GM18526 (cell line): ENCODE results near the gene C1orf226.

ENCODE experiments used
- POLR2A ChIP-seq: IDR thresholded peaks from 3 replicates; pipeline ENCODE4 v1.6.1; 2011; ENCODE audit not compliant: insufficient read length; ENCODE audit errors: extremely low read depth

Gene C1orf226

DNA sequence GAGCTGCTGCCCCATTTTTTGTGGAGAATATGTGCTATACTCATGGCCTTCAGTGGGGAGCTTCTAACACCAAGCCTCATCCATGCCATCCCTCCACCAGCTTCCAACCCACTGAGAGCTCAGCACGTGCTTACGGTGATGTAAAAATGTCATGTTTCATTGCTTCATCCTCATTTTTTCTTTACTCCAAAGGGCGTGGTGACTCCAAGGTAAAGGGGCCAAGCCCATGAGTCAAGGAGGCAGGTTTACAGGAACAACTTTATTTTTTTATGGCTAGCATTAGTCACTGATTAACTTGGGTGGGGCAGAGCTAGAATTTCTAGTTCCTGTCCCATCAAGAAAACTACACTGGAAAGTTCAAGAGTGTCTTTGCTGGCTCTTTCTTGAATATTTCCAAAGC is at the start of gene C1orf226:
C1orf226 (plus strand) TSS at position 346 of the 400 bp plus-strand sequence. CDS start 174 bp downstream, outside the sequence.
- no peak for TF ChIP-seq POLR2A

DNA sequence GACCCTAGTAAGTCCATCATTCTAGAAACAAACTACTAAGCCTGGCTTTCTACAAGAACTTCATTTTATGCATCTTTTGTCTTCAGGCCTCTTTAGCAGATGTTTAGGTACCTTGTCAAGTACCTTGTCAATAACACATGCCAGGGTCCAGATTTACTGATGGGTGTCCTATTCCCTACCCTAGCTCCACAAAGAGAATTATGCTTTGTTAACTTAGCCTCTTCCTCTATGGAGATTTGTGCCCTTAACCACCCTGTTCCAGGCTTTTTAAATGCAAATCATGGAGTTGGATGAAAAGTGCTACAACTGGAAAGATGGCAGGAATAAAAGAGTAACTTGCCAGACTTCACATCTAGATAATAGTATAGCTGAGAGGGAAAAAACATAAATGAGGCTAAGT is 47.5 kb upstream of the C1orf226 start:
- TF ChIP-seq POLR2A, result no peak

DNA sequence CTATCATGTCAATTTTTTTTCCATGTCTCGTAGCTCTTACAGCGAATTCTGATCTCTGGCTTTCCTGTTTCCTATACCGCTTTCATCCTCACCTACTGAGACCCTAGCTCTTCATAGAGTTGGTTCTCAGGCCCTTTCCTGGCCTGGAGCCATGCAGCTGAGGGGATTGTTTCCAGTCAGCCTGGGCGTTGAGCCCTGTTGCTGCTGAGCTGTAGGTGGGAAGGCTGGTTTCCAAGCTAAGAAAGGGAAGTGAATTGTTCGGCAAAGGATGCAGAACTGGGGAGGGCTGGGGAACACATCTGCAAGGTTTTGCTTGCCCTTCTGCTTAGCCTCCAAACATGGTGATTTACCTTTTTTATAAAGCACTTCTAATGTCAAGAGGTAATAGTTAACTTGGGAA is 46.4 kb upstream of the C1orf226 start:
- TF ChIP-seq POLR2A, result no peak

DNA sequence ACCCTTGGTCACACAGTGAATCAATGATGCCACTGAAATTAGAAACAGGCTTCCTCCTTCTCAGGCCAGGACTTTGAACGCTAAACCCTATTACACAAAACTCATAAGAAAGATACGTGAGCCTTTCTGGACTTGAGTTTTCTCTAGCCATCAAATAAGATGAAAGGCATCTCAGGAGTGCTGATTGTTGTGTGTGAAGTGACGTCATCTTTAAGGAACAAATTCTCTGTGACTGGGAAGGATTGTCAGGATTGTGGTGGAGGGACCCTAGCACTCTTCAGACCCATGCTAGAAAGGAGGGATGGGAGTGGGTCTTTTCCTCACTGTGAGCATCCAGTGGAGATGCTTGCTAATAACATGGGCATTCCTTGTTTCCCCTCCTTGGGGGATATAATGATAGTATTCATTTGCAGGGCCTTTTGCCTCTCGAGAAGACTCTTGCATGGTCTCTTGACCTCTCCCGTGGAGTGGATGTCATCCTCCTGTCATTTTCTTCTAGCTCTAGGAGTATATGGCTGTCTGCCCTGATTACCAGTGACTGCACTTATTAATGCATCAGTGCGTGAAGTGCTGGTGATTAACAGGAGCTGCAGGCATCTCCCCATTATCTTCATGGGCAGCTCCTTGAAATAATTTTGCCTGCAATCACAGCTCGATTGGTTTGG is 44.8 kb upstream of the C1orf226 start:
- no peak for TF ChIP-seq POLR2A

- no peak for TF ChIP-seq POLR2A
Observed at GRCh38 chr1:162342452-162342983, 39.0 kb upstream of the C1orf226 start.

DNA sequence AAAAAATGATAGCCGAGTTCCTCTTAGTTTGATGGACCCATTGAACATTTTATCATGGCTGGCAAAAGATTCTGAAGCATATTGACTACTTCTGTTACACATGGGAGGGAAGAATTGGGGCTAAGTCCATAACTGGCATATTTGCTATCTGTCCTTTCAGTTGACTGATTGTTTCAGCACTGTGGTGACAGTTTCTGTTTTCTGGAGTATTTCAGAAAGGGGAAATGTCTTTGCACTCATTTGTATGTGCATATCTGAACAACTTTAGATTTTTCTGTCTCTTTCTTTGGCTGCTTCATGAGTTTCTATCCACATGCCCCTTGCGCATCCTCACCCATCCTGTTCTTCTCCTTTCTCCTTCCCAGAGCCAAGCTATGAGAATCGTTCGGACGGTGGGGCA is 38.1 kb upstream of the C1orf226 start:
- TF ChIP-seq POLR2A, result no peak

- no peak for TF ChIP-seq POLR2A
Observed at GRCh38 chr1:162347281-162347680, 34.2 kb upstream of the C1orf226 start.

DNA sequence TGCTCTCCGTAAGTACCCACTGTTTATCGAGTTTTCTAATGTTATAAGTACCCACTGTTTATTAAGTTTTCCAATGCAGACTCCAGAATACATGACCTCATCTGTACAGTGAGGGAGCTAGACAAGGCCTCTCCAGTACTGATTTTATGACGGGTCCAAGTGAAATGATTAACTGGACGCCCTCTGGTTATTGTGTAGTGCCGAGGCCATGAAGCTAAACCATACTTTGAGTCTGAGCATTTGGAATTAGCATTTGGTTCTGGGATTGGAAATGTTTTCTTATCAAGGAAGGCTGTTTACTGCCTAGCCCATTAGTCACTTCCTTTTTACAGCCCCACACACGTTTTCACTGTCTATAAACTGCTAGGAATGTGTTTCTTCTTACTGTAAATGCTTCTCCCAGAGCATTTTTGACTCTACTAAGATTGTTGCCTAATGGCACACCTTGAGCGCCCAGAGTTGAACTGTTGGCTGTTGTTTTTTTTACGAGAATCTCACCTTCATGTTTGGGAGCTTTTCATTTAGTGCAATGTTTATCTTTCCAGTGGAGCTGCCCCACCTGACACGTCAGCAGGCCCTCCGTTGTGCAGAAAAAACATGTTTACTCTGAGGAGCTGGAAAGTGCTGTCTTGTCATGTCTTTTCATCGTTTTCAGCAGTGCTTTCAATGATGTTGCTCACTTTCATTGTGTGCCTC is 31.7 kb upstream of the C1orf226 start:
- no peak for TF ChIP-seq POLR2A

GRCh38 chr1:162351246-162351842 is 30.2 kb upstream of the C1orf226 start:
- no peak for TF ChIP-seq POLR2A

DNA sequence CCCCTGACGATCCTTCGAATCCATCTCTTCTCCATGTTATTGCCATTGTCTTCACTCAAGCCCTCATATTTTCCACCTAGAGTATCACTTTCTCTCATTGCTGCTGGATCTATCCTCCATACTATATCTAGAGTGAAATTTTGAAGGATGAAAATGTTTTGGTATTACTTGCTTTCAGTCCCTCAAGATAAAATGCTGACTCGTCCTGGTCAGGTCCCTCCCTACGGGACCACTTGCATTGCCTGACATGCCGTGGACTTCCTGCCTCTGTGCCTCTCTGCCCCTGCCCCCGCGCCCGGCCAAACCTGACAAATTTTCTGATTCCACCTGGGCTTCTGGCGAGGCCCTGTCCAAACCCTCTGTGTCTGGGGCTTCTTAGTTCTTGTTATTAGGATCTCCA is 28.4 kb upstream of the C1orf226 start:
- no peak for TF ChIP-seq POLR2A

DNA sequence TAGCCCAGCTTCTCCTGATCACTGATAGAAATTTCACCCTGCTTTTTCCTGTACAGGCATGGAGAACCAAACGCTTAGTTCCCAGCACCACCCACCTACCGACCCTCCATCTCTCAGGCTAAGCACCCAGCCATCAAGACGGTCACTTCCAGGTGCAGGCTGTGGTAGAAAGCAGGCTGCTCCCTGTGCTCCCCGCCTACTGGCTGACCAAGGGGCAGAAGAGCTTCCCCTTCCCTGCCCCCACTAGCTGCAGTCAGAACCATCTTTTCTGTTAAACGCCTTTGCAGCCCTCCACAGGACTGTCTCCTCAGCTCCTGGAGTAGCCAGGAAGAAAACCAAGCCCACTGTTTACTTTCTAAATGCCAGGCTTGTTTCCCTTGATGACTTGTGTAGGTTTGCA is 27.8 kb upstream of the C1orf226 start:
- no peak for TF ChIP-seq POLR2A

DNA sequence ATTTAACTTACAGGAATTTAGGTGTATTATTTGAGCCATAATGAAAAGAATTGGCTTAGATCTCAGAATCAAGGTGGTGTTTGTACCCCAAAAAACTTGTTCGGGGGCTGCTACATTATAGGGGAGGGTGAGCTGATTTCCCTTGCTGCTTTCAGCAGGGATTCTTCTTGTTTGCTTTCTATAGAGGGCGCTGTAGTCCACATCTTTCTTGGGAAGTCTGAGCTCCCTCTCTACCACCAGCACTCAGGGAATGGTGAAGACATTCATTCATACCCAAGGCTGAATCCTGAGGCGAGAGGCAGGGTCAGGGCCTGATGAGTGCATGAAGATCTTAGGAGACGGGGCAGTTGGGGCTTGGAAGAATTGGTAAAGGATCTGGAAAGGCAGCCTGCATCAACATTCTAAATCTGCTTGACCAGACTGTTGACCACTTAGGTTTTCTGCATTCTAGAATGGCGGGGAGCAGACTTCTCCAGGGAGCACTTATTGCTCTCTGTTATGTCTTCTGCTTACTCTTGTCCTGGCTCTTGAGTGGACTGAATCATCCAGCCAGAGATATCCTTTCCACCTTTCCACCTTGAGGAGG is 23.8 kb upstream of the C1orf226 start:
- no peak for TF ChIP-seq POLR2A

DNA sequence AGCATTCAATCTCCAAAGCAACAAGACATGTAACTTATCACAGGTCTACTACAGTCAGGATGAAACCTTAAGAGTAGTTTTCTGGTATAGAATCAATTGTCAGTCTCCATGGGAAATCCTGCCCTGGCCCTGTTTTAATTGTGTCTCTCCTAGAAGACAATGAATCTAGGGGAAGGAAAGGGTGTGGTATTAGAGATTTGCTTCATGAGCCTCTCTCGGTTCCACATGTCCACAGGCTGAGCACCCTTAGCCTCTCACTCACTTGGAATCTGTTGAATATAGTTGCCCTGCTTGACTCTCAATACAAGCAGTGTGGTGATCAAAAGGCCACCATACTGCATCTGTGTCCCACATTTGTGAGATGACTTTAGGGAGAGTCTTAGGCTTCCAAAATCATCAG is 22.6 kb upstream of the C1orf226 start:
- TF ChIP-seq POLR2A, result no peak

GRCh38 chr1:162359523-162360236 is 21.8 kb upstream of the C1orf226 start:
- TF ChIP-seq POLR2A, result no peak

- TF ChIP-seq POLR2A, result no peak
Observed at GRCh38 chr1:162360237-162360873, 21.2 kb upstream of the C1orf226 start.

DNA sequence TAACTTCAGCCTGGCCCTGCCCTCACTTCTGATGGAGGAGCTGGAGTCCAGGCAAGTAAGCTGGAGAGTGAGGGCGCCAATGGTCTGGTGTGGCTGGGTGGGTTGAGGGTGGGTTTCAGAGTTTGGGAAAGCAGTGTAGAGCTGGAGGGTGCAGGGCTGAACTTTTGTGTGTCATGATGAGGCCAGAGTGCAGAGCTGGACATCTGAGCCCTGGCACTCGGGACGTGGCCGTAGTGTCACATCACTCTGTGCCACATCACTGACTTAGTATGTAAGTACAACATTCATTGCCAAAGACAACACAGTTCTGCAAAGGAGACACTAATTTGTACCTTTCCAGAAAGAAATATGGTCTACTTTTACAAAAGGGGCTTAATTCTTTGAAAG is 20.7 kb upstream of the C1orf226 start:
- no peak for TF ChIP-seq POLR2A
